DOHH2 (cell line): ENCODE results near the gene ADGRL3.

Experiments
- H3F3A ChIP-seq: fragments of 200-600 bp; sonication (generic), shearing (Covaris generic); 2 replicates; pipeline ENCODE4 v1.6.0; 2016; ENCODE audit warnings: antibody characterized with exemption, mild to moderate bottlenecking; ENCODE audit not compliant: control insufficient read depth, insufficient read depth
- H3K27ac ChIP-seq: fragments of 200-600 bp; sonication (generic); 2 replicates; pipeline ENCODE4 v1.5.1; 2014; ENCODE audit warnings: low read depth, mild to moderate bottlenecking, low read length, moderate library complexity
- H3K27me3 ChIP-seq: fragments of 200-600 bp; sonication (generic); 2 replicates; pipeline ENCODE4 v1.6.1; 2014; ENCODE audit warnings: mild to moderate bottlenecking, low read length, mixed read lengths; ENCODE audit not compliant: control insufficient read depth
- H3K36me3 ChIP-seq: fragments of 200-600 bp; sonication (generic); 2 replicates; pipeline ENCODE4 v1.6.1; 2014; ENCODE audit warnings: mild to moderate bottlenecking, low read length, moderate library complexity, mixed read lengths; ENCODE audit not compliant: control insufficient read depth
- H3K4me1 ChIP-seq: fragments of 200-600 bp; sonication (generic); 2 replicates; pipeline ENCODE4 v1.6.1; 2014; ENCODE audit warnings: mild to moderate bottlenecking, low read length, mixed read lengths; ENCODE audit not compliant: control insufficient read depth
- H3K4me2 ChIP-seq: fragments of 200-600 bp; sonication (generic); 2 replicates; pipeline ENCODE4 v1.6.0; 2014; ENCODE audit warnings: mild to moderate bottlenecking, low read length, moderate library complexity
- H3K4me3 ChIP-seq: fragments of 200-600 bp; sonication (generic); 2 replicates; pipeline ENCODE4 v1.5.1; 2014; ENCODE audit warnings: mild to moderate bottlenecking, low read length, mixed read lengths
- H3K79me2 ChIP-seq: fragments of 200-600 bp; sonication (generic); 2 replicates; pipeline ENCODE4 v1.6.1; 2014; ENCODE audit warnings: mild to moderate bottlenecking, low read length, mixed read lengths; ENCODE audit not compliant: control insufficient read depth
- H3K9me2 ChIP-seq: fragments of 200-600 bp; sonication (generic); replicated peaks from 2 replicates; pipeline ENCODE4 v1.6.1; 2014; ENCODE audit warnings: mild to moderate bottlenecking, low read length, mixed read lengths; ENCODE audit not compliant: control insufficient read depth
- H3K9me3 ChIP-seq: fragments of 200-600 bp; sonication (generic); 2 replicates; pipeline ENCODE4 v1.6.1; 2014; ENCODE audit warnings: antibody characterized with exemption, low read length, mixed read lengths; ENCODE audit not compliant: control insufficient read depth, insufficient read depth
- H4K20me1 ChIP-seq: fragments of 200-600 bp; sonication (generic); 2 replicates; pipeline ENCODE4 v1.6.0; 2014; ENCODE audit warnings: low read depth, mild to moderate bottlenecking, antibody characterized with exemption, low read length, moderate library complexity; ENCODE audit not compliant: control insufficient read depth, insufficient read depth
- EZH2phosphoT487 ChIP-seq: fragments of 200-600 bp; sonication (generic); IDR thresholded peaks from 2 replicates; pipeline ENCODE4 v1.6.1; 2017; ENCODE audit warnings: borderline replicate concordance, mild to moderate bottlenecking, antibody characterized with exemption, low read length, moderate library complexity, mixed read lengths
- TF ChIP-seq, protein P1 (sequence below): fragments of 200-600 bp; sonication (generic); IDR thresholded peaks from one replicate; pipeline ENCODE4 v1.5.1; 2014; ENCODE audit warnings: antibody characterized with exemption, mild to moderate bottlenecking, low read depth, low read length; ENCODE audit not compliant: poor library complexity, severe bottlenecking

ADGRL3 gene

DNA sequence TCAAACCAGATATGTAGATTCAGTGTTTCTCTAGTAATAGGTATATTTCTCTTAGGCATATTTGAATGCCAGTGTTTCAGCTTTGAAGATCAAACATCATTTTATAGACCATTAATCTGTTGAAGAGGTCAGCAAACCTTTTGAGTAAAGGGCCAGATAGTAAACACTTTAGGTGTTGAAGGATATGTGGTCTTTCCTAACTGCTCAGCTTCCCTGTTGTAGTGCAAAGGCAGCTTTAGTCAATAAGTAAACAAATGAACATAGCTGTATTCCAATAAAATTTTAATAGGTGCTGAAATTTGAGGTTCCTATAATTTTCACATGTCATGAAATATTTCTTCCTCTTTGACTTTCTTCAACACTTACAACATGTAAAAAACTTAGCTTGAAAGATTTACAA is 201.6 kb downstream of the ADGRL3 start:
- no peaks in the 10 kb centered on the region for H3F3A ChIP-seq
- H3K27me3 ChIP-seq = no peaks in the 10 kb centered on the region
- no peak overlapping the region for H3K4me3 ChIP-seq
- no peak overlapping the region for H3K4me2 ChIP-seq
- no peak overlapping the region for H3K27ac ChIP-seq
- no peaks in the 10 kb centered on the region for H4K20me1 ChIP-seq
- no peaks in the 10 kb centered on the region for H3K79me2 ChIP-seq
- H3K9me2 ChIP-seq = no peaks in the 10 kb centered on the region
- TF ChIP-seq EZH2phosphoT487 = no peak
- TF ChIP-seq, protein P1, sequence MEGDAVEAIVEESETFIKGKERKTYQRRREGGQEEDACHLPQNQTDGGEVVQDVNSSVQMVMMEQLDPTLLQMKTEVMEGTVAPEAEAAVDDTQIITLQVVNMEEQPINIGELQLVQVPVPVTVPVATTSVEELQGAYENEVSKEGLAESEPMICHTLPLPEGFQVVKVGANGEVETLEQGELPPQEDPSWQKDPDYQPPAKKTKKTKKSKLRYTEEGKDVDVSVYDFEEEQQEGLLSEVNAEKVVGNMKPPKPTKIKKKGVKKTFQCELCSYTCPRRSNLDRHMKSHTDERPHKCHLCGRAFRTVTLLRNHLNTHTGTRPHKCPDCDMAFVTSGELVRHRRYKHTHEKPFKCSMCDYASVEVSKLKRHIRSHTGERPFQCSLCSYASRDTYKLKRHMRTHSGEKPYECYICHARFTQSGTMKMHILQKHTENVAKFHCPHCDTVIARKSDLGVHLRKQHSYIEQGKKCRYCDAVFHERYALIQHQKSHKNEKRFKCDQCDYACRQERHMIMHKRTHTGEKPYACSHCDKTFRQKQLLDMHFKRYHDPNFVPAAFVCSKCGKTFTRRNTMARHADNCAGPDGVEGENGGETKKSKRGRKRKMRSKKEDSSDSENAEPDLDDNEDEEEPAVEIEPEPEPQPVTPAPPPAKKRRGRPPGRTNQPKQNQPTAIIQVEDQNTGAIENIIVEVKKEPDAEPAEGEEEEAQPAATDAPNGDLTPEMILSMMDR = no peak
- H3K4me1 ChIP-seq = no peaks in the 10 kb centered on the region
- H3K9me3 ChIP-seq = no peaks in the 10 kb centered on the region
- H3K36me3 ChIP-seq = no peaks in the 10 kb centered on the region

DNA sequence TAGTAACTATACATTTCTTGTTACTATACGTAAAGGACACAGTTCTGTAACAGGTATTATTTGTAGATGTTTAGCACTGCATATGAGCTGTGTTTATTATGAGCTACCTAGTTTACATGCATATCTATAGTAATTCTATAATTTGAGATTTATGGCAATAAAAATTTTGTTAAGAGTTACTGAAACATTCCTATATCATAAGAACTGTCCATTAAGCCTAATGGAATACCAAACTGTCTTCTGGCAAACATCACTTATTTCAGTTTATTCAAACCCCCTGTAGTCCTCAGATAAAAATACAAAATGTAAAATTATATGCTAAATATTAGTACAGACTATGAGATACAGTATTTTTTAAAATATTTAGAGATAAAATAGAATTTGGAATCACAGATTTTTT is 205.2 kb downstream of the ADGRL3 start:
- Histone ChIP-seq H3K4me2 (no peak overlapping the region), H3K36me3 (no peaks in the 10 kb centered on the region), H3K9me3 (no peaks in the 10 kb centered on the region), H3K4me3 (no peak overlapping the region), H3K79me2 (no peaks in the 10 kb centered on the region), H3K27ac (no peak overlapping the region), H3K4me1 (no peaks in the 10 kb centered on the region), H3F3A (no peaks in the 10 kb centered on the region), H3K9me2 (no peaks in the 10 kb centered on the region), H3K27me3 (no peaks in the 10 kb centered on the region), H4K20me1 (no peaks in the 10 kb centered on the region)
- TF ChIP-seq, protein P1 = no peak
- TF ChIP-seq EZH2phosphoT487 = no peak

DNA sequence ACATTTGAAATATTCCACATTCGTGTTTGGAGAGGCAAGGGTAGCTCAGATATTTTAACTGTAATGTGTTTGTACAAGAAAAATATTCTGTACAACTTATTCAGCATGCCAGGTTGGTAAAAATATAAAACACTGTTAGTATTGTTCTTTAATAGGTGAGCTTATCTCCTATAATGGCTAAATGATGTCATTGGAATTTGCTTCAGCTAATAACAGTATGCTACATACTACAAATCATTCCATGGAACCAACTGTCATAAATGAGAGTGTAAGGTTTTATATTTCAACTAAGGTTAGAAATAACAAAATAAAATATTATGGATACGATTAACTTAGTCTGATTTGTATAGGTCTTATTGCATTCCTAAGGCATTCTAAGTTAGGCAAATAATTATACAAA is 206.6 kb downstream of the ADGRL3 start:
- Histone ChIP-seq H3K79me2 (no peaks in the 10 kb centered on the region), H3K4me2 (no peak overlapping the region), H3F3A (no peaks in the 10 kb centered on the region), H3K27me3 (no peaks in the 10 kb centered on the region), H3K4me3 (no peak overlapping the region), H3K9me3 (no peaks in the 10 kb centered on the region), H3K9me2 (no peaks in the 10 kb centered on the region), H4K20me1 (no peaks in the 10 kb centered on the region), H3K4me1 (no peaks in the 10 kb centered on the region), H3K36me3 (no peaks in the 10 kb centered on the region), H3K27ac (no peak overlapping the region)
- TF ChIP-seq EZH2phosphoT487 = no peak
- TF ChIP-seq, protein P1 = no peak
